ENCODE data around the gene TMPRSS3. TPM values are rescaled to one million over a fixed set of nuclear protein-coding genes. Genes with fewer than 3 reads are reported as not detected.

The TMPRSS3 gene
- total and polyA plus RNA-seq, 9 of the 15 experiments (the other 6 are each of a cell fraction or from before 2014, with no cell fraction given) = 0.07 TPM; not detected in 8

DNA sequence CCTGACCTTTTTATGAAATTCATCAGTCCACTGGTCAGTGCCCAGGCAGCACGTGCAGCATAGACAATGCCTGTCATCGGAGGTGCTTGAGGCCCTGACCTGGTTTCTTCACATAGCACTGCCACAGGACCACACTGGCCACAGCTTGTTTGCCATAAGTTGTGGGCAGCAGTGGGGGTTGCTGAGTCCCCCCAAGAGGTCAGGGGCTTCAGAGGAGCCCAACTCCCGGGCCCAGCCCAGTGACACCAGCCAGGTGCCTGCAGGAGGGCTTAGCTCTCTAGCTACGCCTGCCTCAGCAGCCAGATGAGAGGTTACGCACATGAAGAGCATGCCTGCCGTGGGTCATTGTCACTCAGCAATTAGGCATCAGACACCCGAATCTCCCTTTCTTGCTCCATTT lies 49.5 kb upstream of the TMPRSS3 start:
- Histone ChIP-seq H3K79me2 (ENCODE audit: control insufficient read depth, insufficient read depth, low read length) (no peaks in the 10 kb centered on the region), H3K27ac (ENCODE audit: extremely low read depth, low read depth, low read length) (no peak overlapping the region), H3K9ac (ENCODE audit: insufficient read depth in 1 of 2, low read depth in 2 of 2, low read length in 2 of 2) (no peak overlapping the region), H2AFZ (ENCODE audit: low read depth, low read length) (no peak overlapping the region), H3K9me1 (ENCODE audit: control insufficient read depth, insufficient read depth, low read length) (no peaks in the 10 kb centered on the region), H4K20me1 (replicated peaks; ENCODE audit: control insufficient read depth, insufficient read depth, low read length) (peaks cover 3% of the 10 kb centered on the region; the same call in 1 of the 2 replicates), H3K4me1 (replicated peaks in 1 of 2; ENCODE audit: control insufficient read depth in 2 of 2, insufficient read depth in 2 of 2, low read length in 2 of 2) (peaks cover 0 to 8% of the 10 kb centered on the region in 2 experiments; a peak in 2 of 5 replicates), H3K9me3 (replicated peaks; ENCODE audit: control insufficient read depth, insufficient read depth, low read depth, low read length) (no peaks in the 10 kb centered on the region), H3K4me2 (ENCODE audit: insufficient read depth, low read length) (no peak overlapping the region), H3K4me3 (no peak overlapping the region), H3K36me3 (ENCODE audit: control insufficient read depth, insufficient read depth, low read length) (no peaks in the 10 kb centered on the region), H3K27me3 (ENCODE audit: control insufficient read depth in 2 of 2, insufficient read depth in 2 of 2, low read length in 2 of 2) (peaks cover 3 to 33% of the 10 kb centered on the region in 2 experiments; a peak in 2 of 5 replicates)
- whole genome bisulfite sequencing (ENCODE audit: insufficient coverage, low coverage, missing lambda C conversion rate) = 11% methylated on average over 7 of the region's 7 CpGs
- TF ChIP-seq TFAM (CRISPR knock-in tag; conservative IDR thresholded peaks at IDR 0.05) = no peak
- TF ChIP-seq, protein P1, sequence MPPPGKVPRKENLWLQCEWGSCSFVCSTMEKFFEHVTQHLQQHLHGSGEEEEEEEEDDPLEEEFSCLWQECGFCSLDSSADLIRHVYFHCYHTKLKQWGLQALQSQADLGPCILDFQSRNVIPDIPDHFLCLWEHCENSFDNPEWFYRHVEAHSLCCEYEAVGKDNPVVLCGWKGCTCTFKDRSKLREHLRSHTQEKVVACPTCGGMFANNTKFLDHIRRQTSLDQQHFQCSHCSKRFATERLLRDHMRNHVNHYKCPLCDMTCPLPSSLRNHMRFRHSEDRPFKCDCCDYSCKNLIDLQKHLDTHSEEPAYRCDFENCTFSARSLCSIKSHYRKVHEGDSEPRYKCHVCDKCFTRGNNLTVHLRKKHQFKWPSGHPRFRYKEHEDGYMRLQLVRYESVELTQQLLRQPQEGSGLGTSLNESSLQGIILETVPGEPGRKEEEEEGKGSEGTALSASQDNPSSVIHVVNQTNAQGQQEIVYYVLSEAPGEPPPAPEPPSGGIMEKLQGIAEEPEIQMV (tag; conservative IDR thresholded peaks at IDR 0.05; ENCODE audit: low read depth) = no peak
- TF ChIP-seq, protein P2, sequence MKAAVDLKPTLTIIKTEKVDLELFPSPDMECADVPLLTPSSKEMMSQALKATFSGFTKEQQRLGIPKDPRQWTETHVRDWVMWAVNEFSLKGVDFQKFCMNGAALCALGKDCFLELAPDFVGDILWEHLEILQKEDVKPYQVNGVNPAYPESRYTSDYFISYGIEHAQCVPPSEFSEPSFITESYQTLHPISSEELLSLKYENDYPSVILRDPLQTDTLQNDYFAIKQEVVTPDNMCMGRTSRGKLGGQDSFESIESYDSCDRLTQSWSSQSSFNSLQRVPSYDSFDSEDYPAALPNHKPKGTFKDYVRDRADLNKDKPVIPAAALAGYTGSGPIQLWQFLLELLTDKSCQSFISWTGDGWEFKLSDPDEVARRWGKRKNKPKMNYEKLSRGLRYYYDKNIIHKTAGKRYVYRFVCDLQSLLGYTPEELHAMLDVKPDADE (conservative IDR thresholded peaks at IDR 0.05; ENCODE audit: control insufficient read depth, low read depth, low read length) = no peak
- no peak for TF ChIP-seq FOXJ2 (tag; IDR thresholded peaks at IDR 0.05)
- TF ChIP-seq, protein P3, sequence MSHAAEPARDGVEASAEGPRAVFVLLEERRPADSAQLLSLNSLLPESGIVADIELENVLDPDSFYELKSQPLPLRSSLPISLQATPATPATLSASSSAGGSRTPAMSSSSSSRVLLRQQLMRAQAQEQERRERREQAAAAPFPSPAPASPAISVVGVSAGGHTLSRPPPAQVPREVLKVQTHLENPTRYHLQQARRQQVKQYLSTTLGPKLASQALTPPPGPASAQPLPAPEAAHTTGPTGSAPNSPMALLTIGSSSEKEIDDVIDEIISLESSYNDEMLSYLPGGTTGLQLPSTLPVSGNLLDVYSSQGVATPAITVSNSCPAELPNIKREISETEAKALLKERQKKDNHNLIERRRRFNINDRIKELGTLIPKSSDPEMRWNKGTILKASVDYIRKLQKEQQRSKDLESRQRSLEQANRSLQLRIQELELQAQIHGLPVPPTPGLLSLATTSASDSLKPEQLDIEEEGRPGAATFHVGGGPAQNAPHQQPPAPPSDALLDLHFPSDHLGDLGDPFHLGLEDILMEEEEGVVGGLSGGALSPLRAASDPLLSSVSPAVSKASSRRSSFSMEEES (CRISPR knock-in tag; IDR thresholded peaks at IDR 0.05) = no peak
- TF ChIP-seq, protein P4, sequence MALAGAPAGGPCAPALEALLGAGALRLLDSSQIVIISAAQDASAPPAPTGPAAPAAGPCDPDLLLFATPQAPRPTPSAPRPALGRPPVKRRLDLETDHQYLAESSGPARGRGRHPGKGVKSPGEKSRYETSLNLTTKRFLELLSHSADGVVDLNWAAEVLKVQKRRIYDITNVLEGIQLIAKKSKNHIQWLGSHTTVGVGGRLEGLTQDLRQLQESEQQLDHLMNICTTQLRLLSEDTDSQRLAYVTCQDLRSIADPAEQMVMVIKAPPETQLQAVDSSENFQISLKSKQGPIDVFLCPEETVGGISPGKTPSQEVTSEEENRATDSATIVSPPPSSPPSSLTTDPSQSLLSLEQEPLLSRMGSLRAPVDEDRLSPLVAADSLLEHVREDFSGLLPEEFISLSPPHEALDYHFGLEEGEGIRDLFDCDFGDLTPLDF (CRISPR knock-in tag; IDR thresholded peaks at IDR 0.05) = no peak
- no peak for TF ChIP-seq ZFP36 (IDR thresholded peaks at IDR 0.05; ENCODE audit: low read depth, low read length, partially characterized antibody)
- TF ChIP-seq CBX3 (IDR thresholded peaks at IDR 0.05; ENCODE audit: borderline replicate concordance in 1 of 2, low read length in 2 of 2) = no peak
- TF ChIP-seq ZNF324 (CRISPR knock-in tag; IDR thresholded peaks at IDR 0.05) = no peak
- FAIRE-seq = no peak
- ATAC-seq = no peak
- intact Hi-C loops (cut with micrococcal nuclease) = no loop called here
- BruUV-seq (replicated peaks) = no TSS peak
- in situ Hi-C loops (cut with MboI) = loop anchor here (5.0 to 10.0 kb wide), 3 partner anchors 68 to 288 kb away; partner anchors contain the start of gene TFF3
- no peak for DNase-seq (ENCODE audit: extremely low read depth in 1 of 4, low spot score in 3 of 4)
- ChIA-PET CTCF (ENCODE audit: low intra/inter-chr PET ratio) (interaction anchor here (0.6 to 1.6 kb wide), 3 partner anchors 105 to 389 kb away, joined by 3 to 4 read pairs (median 3); no protein-coding TSS in a partner anchor), POLR2A (interaction anchor here (0.9 kb wide), 1 partner anchor 24 kb away, joined by 3 read pairs; no protein-coding TSS in a partner anchor)
